Stimulated activated CD4-positive, alpha-beta T cell treated with anti-CD3 and anti-CD28 coated beads, Interleukin-12 subunit alpha, Interleukin-12 subunit beta, amount 100 ng/mL, for 48 hours (primary cell): ENCODE results near the gene CCBE1.

Experiments used
- DNase-seq, 3 donors: peaks; one replicate each; pipeline ENCODE4 v3.0.0-alpha.2; 2020; ENCODE audit warnings: low read depth in 2 of 3, low spot score in 1 of 3

CCBE1 gene

DNA sequence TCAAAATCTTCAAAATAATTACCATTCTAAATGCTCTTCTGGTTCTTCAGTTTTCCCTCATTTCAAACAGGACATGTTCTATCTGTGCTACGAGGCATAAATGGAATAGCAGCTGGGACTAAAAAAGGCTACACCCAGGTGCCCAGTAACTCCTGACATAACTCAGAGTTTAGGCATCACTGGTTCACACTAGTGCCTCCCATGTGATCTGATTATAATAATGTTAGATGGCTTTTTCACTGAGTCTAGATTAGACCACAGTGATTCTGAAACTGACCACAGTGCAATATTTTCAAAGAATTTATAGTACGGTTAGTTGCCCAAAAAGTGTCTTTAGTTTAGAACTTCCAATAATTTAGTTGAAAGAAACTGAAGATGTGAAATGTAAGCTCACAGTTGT lies 123.3 kb downstream of the CCBE1 start:
- no peak for DNase-seq

DNA sequence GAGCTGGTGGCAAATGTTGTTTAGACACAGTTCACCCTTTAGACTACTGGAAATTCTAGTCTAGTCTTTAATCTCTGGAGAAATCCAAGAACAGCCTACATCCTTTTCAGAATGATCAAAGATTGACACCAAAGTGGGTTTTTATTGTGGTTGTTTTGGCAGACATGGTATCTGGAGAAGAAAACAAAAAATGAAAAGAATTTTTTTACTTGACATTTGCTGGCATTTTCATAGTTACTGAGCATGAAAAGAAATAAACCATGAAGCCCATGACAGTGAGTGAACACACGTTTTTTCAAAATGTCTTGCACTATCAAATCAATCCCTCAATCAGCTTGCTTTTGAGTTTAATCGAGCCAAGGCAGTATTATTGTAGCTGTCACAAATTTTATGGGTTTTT lies 125.3 kb downstream of the CCBE1 start:
- no peak for DNase-seq

DNA sequence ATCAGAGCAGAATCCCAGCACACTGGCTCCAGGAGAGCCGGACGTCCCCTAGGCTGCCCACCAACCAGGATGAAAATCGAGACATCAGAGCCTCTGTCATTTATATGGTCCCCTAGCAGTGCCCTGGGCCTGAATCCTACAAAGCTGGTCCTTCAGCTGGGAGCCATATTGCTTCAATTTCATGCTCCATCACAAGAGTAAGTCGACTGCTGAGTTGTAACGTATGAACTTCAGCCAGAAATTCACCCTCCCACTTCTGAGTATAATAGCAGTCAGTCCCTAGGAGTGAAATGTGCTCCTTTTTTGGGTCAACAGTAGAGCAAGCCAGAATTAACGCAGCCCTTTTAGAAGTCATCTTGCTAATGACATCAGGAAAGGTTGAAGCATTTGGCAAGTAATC lies 126.4 kb downstream of the CCBE1 start:
- no peak for DNase-seq

DNA sequence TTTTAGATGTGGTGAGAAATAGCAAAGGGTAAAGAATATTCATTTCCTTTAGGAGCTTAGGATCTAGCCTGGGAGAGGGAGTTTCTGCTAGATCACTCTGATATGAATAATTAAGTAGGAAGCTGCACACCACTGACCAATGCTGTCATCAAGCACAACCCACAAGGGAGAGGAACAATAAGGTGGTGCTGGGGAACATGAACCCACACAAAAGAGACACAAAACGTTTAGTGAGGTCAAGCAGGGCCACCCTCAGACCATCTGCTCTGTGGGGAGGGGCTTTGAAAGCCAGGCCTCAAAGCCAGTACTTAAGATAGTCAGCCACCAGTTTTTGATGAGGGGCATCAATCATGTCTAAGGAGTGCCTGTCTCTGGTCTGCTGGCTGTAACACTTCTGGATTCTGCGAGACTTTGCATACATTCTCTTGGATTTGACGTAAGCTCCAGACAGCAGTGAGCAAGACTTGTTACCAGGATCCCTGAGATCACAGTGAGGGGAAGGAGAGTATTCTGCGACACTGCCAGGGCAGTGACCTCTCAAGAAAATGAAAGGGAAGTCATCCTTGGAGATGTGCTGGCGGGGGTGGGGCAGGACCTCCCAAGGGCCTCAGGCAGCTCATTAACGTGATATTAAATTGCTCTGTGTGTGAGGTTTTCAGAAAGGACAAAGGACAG lies 127.0 kb downstream of the CCBE1 start:
- DNase-seq, result no peak

DNA sequence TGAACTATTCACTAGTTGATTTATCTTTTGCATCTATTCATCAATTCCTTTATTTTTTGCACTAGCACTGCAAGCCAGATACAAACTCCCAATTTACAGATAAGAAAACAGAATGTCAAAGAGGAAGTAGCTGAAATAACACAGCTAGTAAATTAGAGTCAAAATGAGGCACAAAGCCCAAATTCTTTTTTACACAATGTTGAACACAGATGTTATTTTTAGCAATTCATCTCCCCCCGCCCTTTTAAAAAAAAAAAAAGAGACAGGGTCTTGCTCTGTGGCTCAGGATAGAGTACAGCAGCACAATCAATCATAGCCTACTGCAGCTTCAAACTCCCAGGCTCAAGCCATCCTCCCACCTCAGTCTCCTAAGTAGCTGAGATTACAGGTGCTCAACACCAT lies 127.8 kb downstream of the CCBE1 start:
- DNase-seq, result no peak

DNA sequence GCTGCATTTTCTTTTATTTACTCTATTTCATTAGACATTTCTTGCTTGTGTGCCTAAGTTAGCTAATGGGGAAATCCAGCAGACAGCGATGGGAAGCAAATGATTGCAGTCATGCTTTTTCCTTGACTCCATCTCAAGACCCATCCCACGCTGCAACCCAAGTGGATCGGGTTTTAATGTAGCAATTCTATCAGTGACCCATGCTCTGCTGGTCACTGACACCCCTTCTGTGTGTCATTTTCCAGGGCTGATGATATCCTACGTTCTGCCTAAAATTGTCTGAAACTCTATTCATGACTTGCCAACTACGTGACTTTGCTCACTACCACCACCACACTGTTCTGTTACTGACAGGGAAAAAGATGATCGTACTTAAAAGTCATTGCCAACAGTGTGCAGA lies 129.8 kb downstream of the CCBE1 start:
- DNase-seq, result no peak

DNA sequence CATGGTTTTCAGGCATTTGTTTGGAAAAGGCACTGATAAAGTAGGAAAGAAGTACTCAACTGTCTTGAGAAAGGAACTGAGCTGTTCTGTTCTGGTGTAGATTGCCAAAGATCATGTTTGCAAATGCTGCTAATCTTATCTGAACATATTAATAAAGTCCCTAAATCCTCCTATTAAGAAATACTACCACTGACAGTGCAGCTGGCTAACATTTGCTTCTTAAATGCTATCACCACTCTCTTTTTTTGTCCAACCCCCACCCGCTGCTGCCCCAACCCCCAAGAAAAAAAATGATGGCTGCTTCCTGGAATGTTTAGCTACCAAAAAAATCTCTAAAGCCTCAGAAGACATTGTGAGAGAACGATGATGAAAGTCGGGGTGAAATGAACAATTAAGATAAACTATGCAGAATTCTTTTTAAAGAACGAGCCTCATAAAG lies 130.7 kb downstream of the CCBE1 start:
- DNase-seq, result no peak

DNA sequence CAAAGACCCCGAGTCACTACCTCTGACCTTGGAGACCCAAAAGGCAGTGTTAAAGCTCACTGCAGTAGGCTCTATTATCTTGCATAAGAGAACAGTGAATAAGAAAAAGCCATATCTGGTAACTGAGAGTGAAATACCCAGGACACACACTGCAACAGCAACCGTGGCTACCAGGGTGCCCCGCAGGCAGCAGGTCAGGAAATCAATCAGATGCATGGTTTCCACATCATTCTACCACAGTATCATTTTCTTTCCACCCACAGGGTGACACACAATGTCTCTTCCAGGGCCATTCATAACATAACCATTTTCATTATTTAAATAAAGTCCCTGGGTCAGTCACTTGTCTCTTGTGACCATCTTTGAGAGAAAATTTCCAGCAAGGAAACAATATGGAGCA lies 131.3 kb downstream of the CCBE1 start:
- no peak for DNase-seq

DNA sequence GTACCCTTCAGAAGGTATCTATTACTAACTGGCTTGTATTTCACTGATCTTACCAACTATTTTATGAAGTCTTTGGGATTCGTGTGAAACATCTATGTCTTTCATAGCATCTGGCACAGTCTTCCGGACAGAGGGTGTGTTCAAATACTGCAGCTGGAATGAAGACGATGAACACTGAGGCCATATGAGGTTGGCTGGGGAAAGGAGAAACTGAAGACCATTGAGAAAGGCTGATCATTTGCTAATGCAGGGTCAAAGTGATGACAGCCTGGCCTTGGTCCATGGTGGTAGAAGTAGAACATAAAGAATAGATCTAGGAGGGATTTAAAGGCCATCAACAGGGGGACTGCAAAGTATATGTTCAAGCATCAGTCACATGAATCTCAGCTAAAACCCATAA lies 132.7 kb downstream of the CCBE1 start:
- no peak for DNase-seq

DNA sequence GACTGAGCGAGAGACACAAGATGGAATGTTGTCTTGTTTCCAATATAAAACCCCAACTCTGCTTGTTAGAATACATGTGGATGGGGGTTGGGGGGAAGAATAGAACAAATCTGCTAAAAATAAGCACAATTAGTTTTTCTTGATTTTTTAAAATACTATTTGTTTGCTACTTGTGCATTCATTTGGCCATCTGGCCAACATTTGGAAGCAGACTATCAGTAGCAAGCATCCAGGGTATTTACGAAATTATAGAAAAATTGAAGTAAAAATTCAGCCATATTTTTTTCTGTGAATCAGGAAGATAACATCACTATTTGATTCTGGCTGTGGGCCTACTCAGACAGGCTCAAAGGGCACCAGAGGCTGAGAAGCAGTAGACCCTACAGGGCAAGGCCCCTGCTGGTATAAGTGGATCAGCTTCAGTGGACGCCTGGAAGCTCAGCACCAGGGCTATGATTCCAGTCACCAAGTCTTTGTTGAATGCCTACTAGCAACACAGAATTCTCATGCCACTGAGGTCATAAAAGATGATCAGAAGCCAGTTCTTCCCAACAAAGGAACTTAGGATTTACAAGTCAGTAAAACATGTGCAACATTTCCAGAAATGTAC lies 133.9 kb downstream of the CCBE1 start:
- DNase-seq, result no peak

DNA sequence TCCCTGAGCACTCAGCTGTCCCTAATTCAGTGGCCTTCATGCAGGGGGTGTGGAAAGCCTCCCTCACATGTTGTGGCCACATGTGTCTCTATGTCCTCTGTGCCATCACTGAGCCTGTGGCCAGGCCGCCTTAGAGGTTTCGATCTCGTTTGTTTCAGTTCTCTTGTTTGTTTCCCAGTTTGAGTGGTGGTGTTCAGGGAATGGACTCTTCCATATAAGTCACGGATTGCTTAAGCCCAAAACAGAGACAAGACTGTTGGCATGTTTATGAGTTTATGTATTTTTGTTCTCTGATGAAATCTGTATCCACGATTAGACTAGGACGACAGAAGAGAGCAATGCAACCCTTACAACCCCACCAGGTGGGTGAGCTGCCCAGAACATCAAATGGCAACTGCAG lies 134.5 kb downstream of the CCBE1 start:
- DNase-seq, result no peak

DNA sequence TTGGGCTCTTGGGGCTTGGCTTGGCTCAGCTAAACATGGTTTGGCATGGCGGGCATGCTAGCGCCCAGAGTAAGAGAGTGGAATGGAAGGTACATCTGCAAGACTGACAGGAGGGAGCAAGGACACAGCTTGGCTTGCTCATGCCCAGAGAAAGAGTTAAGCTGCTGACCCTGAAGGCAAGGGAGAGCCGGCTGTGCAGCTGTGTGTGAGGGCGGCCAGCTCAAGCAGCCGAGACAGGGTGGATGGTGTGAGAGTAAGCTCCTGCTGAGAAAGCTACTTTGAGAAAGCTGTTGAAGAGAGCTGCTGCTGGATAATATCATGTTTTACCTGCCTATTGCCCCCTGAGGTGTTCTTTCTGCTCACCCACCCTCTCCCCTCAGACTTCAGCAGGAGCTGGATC lies 135.6 kb downstream of the CCBE1 start:
- DNase-seq, result no peak

DNA sequence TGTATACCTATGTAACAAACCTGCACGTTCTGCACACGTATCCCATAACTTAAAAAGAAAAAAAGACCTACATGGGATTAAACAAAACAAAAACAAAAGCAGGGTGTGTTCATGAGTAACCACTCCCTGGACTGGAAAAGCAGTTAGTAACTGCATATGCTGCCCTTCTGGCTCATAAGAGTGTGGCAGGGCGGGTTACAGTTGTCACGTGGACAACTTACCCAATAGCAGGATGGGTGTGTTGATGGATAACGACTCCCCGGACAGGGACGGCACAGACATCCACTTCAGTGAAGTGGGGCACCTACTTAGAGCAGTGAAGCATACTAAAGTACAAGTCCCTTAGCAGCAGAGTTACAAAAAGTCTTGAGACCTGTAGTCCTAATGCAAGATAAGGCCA lies 136.7 kb downstream of the CCBE1 start:
- DNase-seq, result no peak

DNA sequence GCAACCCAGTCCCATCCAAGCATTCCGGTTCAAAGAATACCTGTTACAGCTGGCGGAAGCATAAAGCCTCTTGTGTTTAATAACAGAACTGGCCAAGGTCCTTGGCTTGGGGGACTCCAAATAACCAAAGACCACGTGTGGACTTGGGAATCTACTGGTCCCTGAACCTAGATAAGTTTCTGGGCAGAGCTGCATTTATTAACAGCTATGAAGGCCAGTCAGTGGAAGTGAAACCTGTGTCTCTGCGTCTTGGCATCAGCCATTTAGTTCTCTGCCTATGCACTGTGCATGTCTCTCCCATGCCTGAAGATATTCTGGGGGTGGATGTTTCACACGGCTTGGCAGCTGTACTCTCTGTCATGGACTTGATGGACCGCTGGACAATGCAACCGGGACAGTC lies 137.7 kb downstream of the CCBE1 start:
- DNase-seq, result no peak

DNA sequence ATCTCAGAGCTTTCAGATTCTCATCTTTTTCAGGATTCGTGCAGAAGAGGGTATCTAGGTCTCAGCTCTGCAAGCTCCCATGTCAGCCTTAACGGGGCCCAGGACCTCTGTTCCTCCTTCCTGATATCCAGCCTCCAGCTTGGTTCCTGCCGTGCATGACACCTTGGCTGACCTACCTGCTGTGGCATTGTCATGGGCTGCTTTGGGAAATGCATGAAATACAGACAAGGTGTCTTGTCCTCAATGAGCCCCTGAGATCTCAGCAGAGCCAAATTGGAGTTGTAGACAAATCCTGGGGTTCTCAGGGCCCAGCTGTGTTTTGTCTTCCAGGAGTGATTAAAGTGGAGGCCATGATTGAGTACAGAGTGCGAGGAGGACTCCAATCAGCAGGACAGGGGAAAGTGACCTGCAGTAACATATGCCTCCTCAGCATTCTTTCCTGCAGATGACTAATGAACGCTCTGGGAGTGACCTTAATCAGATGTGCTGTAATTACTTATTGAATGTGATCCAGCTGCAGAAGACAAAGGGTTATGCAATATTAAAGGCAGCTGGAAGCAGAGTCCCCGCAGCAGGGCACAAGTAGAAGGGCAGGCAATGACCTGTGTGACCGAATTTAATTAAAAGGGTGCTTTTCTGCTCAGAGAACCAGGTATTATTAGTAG lies 141.1 kb downstream of the CCBE1 start:
- DNase-seq, result no peak

DNA sequence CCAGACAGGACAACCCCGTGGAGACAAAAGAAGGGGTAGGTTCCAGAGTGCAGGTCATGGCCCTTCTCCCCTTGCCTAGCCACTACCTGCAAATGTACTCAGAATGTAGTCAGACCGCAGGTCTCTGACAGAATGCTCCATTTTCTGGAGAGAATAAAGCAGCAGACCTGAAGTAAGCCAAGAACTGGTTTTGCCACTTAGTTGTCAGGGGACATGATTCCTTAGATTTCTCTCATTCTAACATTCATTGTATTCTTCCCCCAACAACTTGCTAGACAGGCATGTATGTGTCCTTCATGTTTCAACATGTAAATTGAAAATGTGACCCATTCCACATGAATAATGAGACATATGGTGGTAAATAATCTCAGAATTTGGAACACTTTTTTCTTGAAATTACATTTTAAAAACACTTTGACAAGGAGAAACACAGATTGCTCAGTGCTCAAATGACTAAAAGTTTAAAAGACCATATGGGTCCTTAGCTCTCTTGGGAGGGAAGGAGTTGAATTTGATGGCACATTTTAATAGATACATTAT lies 142.4 kb downstream of the CCBE1 start:
- DNase-seq, result no peak

DNA sequence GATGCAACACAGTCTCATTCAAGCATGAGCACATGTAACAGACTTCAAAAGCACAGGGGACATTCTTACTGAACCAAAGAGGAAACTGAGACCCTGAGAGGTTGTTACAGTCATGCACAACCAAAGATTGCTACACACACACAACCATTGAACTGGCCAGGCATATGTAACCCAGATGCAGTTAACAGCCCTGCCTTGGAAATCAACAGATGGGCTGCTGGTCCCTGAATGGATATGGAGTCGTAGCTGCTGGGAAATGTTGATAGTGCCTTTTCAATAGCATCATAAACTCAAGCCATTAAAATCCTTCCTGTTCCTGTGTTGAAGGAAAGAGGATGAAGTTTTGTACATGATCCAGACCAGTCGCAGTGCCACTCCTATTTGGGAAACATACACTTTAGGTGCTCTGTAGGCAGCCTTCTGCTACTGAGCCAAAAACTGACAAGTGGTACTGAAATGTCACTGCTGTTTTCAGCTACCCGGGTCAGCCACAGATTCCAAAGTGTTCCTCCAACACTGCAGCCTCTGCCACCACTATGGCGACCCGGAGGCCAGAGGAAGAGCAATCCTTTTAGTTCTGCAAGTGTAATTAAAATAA lies 143.9 kb downstream of the CCBE1 start:
- DNase-seq, result no peak

DNA sequence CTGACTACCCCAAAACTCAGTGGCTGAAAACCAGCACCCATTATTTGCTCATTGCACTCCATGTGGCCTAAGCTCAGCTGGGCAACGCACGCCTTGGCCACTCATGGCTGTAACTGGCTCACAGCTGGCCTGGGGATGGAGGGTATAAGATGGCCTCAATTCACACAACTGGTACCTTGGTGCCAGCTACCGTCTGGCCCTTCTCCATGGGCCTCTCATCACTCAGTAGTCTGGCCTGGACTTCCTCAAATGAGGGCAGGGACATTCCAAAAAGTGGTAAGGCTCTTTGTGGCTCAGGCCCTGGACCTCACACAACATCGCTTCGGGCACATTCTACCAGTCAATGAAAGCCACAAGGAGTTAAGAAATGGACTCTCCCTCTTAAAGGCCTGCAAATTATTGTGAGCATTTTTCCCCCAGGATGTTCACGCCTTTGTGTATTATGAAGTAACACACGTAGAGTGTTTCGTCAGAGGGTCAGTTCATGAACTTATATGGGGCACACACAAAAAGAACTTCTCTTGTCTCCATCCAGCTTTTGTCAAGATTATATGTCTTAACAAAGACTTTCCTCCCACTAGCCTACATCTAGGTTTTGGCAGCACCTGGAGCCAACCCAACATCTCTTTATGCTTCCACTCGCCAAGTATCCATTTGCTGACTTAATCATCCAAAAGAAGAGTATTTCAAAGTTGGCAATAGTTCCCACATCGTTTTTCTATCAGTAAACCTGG lies 145.2 kb downstream of the CCBE1 start:
- no peak for DNase-seq

DNA sequence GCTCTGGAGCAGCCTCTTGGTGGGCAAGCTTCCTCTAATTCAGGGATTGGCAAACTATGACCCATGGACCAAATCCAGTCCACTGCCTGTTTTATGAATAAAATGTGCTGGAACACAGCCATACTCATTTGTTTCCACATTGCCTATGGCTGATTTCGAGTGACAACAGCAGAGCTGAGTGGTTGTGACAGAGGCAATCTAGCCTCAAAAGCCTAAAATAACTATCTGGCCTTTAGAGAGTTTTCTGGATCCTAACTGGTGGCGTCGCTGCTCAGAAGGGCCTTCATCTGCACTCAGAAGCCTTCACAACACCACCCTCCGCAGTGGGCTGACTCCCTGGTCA lies 147.1 kb downstream of the CCBE1 start:
- no peak for DNase-seq

DNA sequence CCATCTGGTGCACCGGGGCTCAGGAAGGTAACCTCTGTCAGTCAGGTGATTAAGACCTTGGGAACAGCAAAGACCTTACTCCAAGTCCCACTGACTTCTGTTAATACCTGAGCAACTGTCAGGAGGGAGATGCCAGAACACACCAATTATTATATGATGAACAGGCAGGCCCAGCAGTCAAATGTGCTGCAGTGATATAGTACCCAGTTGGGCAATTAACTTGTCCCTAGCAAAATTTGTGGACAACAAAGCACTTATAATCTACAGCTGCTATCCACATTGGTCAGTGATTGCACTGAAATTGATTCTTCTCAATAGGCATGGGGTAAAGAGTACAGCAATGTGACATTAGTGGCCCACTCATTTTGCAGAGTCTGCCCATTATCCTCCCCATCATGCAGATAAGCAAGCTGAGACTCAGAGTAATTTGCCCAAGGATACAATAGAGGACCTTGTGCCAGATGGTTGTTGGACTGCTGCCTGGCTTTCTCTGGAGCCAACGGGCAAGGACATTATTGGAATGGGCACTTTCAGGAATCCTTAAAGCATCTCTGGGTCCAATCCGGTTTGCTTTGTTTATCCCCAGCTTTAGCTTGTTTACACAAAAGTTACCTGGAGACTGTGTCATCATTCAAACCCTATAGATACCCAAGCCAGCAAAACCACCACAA lies 147.6 kb downstream of the CCBE1 start:
- no peak for DNase-seq

DNA sequence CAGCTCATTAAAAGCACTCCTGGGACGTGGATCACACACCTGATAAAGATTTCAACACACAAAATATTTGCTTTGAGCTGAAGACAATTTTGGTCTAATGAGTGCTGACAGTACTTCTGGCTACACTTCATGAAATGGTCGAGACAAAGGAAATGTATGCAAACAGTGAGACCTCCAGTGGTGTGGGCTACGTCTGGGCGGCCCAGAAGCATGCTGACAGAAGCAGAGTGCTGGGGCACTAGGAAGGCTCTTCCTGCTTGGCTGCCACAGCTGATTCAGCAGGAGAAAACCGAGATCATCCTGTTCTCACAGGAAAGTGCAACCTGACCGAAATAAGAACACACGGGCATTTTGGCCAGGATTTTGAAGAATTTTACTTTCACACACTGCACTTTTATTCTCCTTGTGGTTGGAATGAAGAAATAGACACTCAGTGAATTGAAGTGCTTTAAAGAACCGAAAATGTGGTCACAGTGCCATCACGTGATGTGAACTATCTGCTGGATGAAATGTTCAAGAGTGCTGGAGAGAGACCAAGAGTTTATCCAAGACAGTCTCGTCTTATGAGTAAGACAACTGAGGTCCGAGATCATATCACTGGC lies 149.5 kb downstream of the CCBE1 start:
- DNase-seq, result no peak
